WI38 (cell line): ENCODE data around the gene EIF4G3.
"Not testable (repeated sequence)": the region's sequence is repeated elsewhere in the genome, so short reads cannot be mapped to it uniquely, and the experiment has no call there.

Source experiments
- H3K4me3 ChIP-seq: 2 replicates; pipeline ENCODE4 v1.5.1; 2011; ENCODE audit warnings: low read depth, mild to moderate bottlenecking, control low read depth, low read length
- TF ChIP-seq, protein P1 (sequence below): IDR thresholded peaks from 2 replicates; pipeline ENCODE4 v1.5.1; 2012; ENCODE audit warnings: low read depth, mild to moderate bottlenecking, control low read depth, low read length

Gene EIF4G3

DNA sequence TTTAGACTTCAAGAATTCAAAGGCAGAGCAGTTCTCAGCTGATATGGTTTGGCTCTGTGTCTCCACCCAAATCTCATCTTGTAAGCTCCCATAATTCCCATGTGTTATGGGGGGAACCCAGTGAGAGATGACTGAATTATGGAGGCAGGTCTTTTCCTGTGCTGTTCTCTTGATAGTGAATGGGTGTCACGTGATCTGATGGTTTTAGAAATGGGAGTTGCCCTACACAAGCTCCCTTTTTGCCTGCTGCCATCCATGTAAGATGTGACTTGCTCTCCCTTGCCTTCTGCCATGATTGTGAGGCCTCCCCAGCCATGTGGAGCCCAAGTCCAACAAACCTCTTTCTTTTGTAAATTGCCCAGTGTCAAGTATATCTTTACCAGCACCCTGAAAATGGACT, 146.5 kb downstream of the EIF4G3 start:
- H3K4me3 ChIP-seq: no peak overlapping the region
- TF ChIP-seq, protein P1, sequence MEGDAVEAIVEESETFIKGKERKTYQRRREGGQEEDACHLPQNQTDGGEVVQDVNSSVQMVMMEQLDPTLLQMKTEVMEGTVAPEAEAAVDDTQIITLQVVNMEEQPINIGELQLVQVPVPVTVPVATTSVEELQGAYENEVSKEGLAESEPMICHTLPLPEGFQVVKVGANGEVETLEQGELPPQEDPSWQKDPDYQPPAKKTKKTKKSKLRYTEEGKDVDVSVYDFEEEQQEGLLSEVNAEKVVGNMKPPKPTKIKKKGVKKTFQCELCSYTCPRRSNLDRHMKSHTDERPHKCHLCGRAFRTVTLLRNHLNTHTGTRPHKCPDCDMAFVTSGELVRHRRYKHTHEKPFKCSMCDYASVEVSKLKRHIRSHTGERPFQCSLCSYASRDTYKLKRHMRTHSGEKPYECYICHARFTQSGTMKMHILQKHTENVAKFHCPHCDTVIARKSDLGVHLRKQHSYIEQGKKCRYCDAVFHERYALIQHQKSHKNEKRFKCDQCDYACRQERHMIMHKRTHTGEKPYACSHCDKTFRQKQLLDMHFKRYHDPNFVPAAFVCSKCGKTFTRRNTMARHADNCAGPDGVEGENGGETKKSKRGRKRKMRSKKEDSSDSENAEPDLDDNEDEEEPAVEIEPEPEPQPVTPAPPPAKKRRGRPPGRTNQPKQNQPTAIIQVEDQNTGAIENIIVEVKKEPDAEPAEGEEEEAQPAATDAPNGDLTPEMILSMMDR: no peak

DNA sequence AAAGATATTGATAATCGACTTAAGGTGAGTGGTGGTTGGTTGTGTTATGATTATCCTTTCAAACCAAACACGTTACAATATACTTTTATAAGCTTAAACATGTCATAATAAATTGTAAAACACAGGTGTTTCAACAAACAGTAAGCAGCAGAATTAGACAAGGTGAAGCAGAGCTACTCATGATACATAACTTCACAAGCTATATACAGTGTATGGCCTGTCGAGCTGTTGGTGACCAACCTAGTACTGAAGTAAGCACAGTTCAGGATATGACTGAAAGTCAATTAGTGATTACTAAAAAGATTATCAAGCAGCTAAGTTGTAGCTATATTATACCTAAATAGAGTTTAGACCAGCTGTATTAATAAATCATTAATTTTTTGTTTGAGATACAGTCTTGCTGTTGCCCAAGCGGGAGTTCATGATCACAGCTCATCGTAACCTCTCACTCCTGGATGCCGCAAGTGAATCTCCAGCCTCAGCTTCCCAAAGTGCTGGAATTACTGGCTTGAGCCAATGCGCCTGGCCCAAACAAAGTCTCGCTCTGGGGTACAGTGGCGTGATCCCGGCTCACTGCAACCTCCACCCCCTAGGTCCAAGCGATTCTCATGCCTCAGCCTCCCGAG, 148.1 kb downstream of the EIF4G3 start:
- no peak overlapping the region for H3K4me3 ChIP-seq
- TF ChIP-seq, protein P1: no peak

DNA sequence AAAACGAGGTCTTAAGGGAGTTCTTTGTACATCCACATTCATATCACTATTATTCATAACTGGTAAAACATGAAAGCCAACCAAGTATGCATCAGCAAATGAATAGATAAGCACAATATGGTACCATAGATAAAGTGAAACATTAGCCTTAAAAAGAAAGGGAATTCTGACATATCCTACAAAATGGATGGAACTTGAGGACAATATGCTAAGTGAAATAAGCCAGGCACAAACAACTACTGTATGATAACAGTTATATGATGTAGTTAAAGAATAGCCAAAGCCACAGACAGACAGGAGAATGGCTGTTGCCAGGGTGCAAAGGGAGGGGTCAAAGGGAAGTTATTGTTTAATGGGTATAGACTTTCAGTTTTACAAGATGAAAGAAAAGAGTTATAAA, 148.9 kb downstream of the EIF4G3 start:
- H3K4me3 ChIP-seq: no peak overlapping the region
- TF ChIP-seq, protein P1: no peak

DNA sequence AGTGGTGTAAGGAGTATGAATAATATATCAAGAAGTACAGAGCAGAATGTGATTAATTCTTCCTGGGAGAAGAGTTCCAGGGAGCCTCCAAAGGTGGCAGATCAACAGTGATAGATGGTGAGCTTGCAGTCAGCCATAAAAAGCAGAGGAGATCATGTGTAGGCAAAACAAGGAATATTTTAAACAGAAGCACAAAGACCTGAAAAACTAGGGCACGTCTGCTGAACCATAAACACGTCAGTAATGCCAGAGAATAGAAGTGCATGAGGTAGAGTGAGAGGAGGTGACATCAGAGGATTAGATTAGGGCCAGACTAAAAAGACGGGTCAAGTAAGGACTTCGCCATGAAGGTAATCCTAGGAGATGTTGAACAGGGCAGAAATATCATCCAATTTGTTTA, 151.8 kb downstream of the EIF4G3 start:
- no peak overlapping the region for H3K4me3 ChIP-seq
- TF ChIP-seq, protein P1: no peak

DNA sequence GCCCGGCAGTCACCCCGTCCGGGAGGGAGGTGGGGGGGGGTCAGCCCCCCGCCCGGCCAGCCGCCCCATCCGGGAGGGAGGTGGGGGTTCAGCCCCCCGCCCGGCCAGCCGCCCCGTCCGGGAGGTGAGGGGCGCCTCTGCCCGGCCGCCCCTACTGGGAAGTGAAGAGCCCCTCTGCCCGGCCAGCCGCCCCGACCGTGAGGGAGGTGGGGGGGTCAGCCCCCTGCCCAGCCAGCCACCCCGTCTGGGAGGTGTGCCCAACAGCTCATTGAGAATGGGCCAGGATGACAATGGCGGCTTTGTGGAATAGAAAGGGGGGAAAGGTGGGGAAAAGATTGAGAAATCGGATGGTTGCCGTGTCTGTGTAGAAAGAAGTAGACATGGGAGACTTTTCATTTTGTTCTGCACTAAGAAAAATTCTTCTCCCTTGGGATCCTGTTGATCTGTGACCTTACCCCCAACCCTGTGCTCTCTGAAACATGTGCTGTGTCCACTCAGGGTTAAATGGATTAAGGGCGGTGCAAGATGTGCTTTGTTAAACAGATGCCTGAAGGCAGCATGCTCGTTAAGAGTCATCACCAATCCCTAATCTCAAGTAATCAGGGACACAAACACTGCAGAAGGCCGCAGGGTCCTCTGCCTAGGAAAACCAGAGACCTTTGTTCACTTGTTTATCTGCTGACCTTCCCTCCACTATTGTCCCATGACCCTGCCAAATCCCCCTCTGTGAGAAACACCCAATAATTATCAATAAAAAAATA, 152.4 kb downstream of the EIF4G3 start:
- H3K4me3 ChIP-seq: not testable (repeated sequence)

DNA sequence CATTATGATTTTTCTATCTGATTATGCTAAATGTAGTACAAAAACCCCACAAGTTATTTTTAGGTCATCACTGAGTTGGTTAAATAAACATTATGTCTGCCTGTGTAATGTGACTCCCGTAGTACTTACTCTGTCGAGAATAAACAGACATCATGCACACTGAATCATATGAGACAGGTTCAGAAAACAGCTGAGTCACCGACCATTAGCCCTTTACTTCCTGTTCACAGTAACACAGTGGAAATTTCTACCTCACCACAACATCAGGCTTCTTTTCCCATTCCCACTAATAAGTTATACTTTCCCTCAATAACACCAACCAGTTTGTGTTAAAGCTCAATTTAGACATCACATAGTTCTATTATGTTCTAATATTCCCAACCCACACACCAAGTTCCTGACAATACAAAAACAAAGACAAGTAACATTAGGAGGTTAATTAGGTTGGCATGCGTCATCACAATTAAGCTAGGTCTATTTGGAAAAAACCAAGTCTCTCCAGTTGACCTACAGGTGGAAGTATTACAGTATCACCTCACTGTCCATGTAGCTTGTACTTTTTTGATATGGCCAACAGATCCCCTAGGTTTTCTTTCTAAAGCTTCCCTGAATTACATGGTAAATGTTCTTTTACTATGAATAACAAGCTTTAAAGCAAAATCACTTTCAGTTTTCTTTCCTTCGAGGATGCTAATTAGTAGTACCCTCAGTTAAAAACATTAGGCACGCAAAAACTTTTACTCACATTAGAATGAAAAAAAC, 154.2 kb downstream of the EIF4G3 start:
- TF ChIP-seq, protein P1: no peak
- H3K4me3 ChIP-seq: peak overlapping the region; percentile 1; the same call in 1 of the 2 replicates

DNA sequence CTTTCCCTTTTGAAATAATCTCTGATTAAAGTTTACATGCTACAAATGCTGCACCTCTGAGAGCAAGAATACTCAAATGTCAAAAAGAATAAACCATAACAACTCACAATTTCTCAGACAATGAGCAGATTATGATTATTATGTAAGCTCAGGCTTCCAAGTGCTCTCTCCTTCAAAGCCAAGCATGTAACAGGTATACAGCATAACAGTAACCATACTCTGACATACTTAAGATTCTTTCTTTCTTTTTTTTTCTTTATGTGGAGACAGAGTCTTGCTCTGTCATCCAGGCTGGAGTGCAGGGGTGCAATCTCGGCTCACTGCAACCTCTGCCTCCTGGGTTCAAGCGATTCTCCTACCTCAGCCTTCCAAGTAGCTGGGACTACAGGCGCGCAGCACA, 155.4 kb downstream of the EIF4G3 start:
- TF ChIP-seq, protein P1: no peak

More for the DNA sequence above, 155.4 kb downstream of the EIF4G3 start:
- H3K4me3 ChIP-seq: no peak overlapping the region
